Measurements from ENCODE around the gene DNM3. TPM values are rescaled to one million over a fixed set of nuclear protein-coding genes. Genes with fewer than 3 reads are reported as not detected.

The DNM3 gene
- total and polyA plus RNA-seq, 9 of the 15 experiments (the other 6 are each of a cell fraction or from before 2014, with no cell fraction given), result 0.08 to 0.36 (median 0.22) TPM; not detected in 1

DNA sequence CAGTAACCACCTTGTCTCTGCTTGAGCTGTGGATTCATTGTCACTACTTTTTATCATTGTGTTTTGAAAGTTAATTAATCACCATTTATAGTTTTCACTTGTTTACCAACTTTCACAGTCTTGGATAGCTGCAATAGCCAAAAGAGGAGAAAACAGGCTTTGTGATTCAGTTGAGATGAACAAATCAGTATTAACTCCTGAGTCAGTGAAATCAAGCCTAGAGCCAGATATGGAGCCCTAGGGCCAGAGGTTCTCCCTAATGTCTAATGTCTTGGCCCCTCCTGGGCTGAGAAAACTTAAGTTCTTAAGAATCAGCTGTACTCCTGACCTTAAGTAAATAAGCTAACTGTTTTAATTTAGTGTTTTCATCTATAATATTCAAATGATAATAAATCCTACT, 228.8 kb downstream of the DNM3 start:
- intact Hi-C loops (cut with micrococcal nuclease) (no loop called here), in situ Hi-C loops (cut with MboI) (no loop called here)
- POLR2A ChIA-PET, result no interaction called here
- no peak overlapping the region for H3K27ac ChIP-seq (ENCODE audit: extremely low read depth, low read depth, low read length)
- DNase-seq (ENCODE audit: extremely low read depth in 1 of 4, low spot score in 3 of 4) (no peak), FAIRE-seq (no peak), ATAC-seq (no peak)
- H3K4me3 ChIP-seq, result no peak overlapping the region
- BruUV-seq (replicated peaks), result no TSS peak
- H3K4me2 ChIP-seq (ENCODE audit: insufficient read depth, low read length), result no peak overlapping the region
- no peaks in the 10 kb centered on the region for H4K20me1 ChIP-seq (replicated peaks; ENCODE audit: control insufficient read depth, insufficient read depth, low read length)
- no peaks in the 10 kb centered on the region for H3K9me3 ChIP-seq (replicated peaks; ENCODE audit: control insufficient read depth, insufficient read depth, low read depth, low read length)
- no peaks in the 10 kb centered on the region for H3K9me1 ChIP-seq (ENCODE audit: control insufficient read depth, insufficient read depth, low read length)
- H3K27me3 ChIP-seq (ENCODE audit: control insufficient read depth in 2 of 2, insufficient read depth in 2 of 2, low read length in 2 of 2), result no peaks in the 10 kb centered on the region
- no peaks in the 10 kb centered on the region for H3K79me2 ChIP-seq (ENCODE audit: control insufficient read depth, insufficient read depth, low read length)
- no peak overlapping the region for H3K9ac ChIP-seq (ENCODE audit: insufficient read depth in 1 of 2, low read depth in 2 of 2, low read length in 2 of 2)
- H2AFZ ChIP-seq (ENCODE audit: low read depth, low read length), result no peak overlapping the region
- no peaks in the 10 kb centered on the region for H3K4me1 ChIP-seq (replicated peaks in 1 of 2; ENCODE audit: control insufficient read depth in 2 of 2, insufficient read depth in 2 of 2, low read length in 2 of 2)
- CTCF ChIA-PET (ENCODE audit: low intra/inter-chr PET ratio), result no interaction called here
- no peaks in the 10 kb centered on the region for H3K36me3 ChIP-seq (ENCODE audit: control insufficient read depth, insufficient read depth, low read length)
- no peak for TF ChIP-seq U2AF1 (optimal IDR thresholded peaks at IDR 0.05; ENCODE audit: low read depth, low read length)
- no peak for TF ChIP-seq RAD21 (CRISPR knock-in tag; conservative IDR thresholded peaks at IDR 0.05 in 1 of 2, IDR thresholded peaks at IDR 0.05 in 1 of 2)
- no peak for TF ChIP-seq EP300 (IDR thresholded peaks at IDR 0.05; ENCODE audit: low read length)
- no peak for TF ChIP-seq ZNF407 (IDR thresholded peaks at IDR 0.05; ENCODE audit: low read depth)
- no peak for TF ChIP-seq CAMTA2 (CRISPR knock-in tag; conservative IDR thresholded peaks at IDR 0.05)
- TF ChIP-seq E2F6 (IDR thresholded peaks at IDR 0.05; ENCODE audit: borderline replicate concordance in 1 of 2, extremely low read depth in 1 of 2, insufficient read depth in 1 of 2, insufficient read length in 1 of 2, low read depth in 1 of 2, low read length in 1 of 2, poor library complexity in 1 of 2, severe bottlenecking in 1 of 2), result no peak
- no peak for TF ChIP-seq MTA2 (IDR thresholded peaks at IDR 0.05; ENCODE audit: low read depth)
- TF ChIP-seq, protein P1, sequence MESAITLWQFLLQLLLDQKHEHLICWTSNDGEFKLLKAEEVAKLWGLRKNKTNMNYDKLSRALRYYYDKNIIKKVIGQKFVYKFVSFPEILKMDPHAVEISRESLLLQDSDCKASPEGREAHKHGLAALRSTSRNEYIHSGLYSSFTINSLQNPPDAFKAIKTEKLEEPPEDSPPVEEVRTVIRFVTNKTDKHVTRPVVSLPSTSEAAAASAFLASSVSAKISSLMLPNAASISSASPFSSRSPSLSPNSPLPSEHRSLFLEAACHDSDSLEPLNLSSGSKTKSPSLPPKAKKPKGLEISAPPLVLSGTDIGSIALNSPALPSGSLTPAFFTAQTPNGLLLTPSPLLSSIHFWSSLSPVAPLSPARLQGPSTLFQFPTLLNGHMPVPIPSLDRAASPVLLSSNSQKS (CRISPR knock-in tag; IDR thresholded peaks at IDR 0.05), result no peak
- no peak for TF ChIP-seq ZNF551 (CRISPR knock-in tag; IDR thresholded peaks at IDR 0.05)
- no peak for TF ChIP-seq ZNF232 (CRISPR knock-in tag; IDR thresholded peaks at IDR 0.05)
- no peak for TF ChIP-seq NFRKB (IDR thresholded peaks at IDR 0.05; ENCODE audit: low read depth)
- no peak for TF ChIP-seq RBM25 (IDR thresholded peaks at IDR 0.05; ENCODE audit: low read depth, low read length, severe bottlenecking)
